T-helper 1 cell treated with Interleukin-12 subunit alpha and Interleukin-12 subunit beta and Interleukin-4 antibody, amounts not matched to agents 30 μg/mL and 1 μg/mL, for 36 hours (primary cell): ENCODE measurements around the gene SNX32.
A peak's percentile ranks its signal among the peaks of the same experiment; 100 is the strongest.
"Not testable (repeated sequence)": the region's sequence is repeated elsewhere in the genome, so short reads cannot be mapped to it uniquely, and the experiment has no call there.

ENCODE experiments used
- H3K27ac Mint-ChIP-seq: one replicate; pipeline ENCODE4 v1.8.0; 2021; ENCODE audit warnings: mild to moderate bottlenecking, mixed read lengths
- H3K27me3 Mint-ChIP-seq: one replicate; pipeline ENCODE4 v1.8.0; 2021; ENCODE audit warnings: low read depth, mixed read lengths
- H3K36me3 Mint-ChIP-seq: one replicate; pipeline ENCODE4 v1.8.0; 2021; ENCODE audit warnings: low read depth, mixed read lengths
- H3K4me1 Mint-ChIP-seq: one replicate; pipeline ENCODE4 v1.8.0; 2021; ENCODE audit warnings: low read depth, mixed read lengths
- H3K4me3 Mint-ChIP-seq: one replicate; pipeline ENCODE4 v1.8.0; 2021; ENCODE audit warnings: mild to moderate bottlenecking, moderate library complexity, mixed read lengths
- H3K9me3 Mint-ChIP-seq: one replicate; pipeline ENCODE4 v1.8.0; 2021; ENCODE audit warnings: mixed read lengths

Gene SNX32

DNA sequence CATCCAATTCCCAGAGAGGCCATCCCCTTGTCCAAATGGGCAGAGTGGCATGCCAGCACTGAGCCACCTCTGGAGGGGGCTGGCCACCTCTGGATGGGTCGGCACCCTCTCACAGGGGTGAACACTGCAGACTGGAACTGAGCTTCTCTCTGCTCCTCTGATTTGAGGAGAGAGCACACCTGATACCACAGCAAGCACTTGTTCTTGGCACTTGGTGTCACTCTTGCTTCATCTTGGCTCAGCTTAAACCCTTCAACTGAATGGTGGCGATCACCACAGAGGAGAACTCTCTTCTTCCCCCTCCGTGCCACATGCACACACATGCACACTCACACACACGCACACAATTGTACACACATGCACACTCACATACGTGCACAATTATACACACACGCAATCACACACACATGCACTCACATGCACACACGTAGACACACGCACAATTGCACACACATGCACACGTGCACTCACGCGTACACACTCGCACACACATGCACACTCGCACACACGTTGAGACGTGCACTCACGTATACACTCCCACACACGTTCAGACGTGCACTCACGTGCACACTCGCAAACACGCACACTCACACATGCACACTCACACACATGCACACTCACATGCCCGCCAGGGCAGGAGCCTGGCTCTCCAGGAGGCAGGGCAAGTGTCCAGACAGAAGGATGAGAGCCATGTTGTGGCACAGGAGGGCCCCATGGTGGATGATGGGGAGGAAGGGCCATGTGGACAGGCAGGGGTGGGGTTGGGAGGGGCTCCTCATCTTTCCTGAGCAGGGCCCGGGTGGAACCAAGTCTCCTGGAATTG, 23.5 kb upstream of the SNX32 start:
- Mint-ChIP-seq H3K27ac (no peak overlapping the region), H3K4me1 (no peaks in the 10 kb centered on the region), H3K4me3 (no peak overlapping the region), H3K9me3 (no peaks in the 10 kb centered on the region), H3K27me3 (peaks cover 22% of the 10 kb centered on the region), H3K36me3 (no peaks in the 10 kb centered on the region)

DNA sequence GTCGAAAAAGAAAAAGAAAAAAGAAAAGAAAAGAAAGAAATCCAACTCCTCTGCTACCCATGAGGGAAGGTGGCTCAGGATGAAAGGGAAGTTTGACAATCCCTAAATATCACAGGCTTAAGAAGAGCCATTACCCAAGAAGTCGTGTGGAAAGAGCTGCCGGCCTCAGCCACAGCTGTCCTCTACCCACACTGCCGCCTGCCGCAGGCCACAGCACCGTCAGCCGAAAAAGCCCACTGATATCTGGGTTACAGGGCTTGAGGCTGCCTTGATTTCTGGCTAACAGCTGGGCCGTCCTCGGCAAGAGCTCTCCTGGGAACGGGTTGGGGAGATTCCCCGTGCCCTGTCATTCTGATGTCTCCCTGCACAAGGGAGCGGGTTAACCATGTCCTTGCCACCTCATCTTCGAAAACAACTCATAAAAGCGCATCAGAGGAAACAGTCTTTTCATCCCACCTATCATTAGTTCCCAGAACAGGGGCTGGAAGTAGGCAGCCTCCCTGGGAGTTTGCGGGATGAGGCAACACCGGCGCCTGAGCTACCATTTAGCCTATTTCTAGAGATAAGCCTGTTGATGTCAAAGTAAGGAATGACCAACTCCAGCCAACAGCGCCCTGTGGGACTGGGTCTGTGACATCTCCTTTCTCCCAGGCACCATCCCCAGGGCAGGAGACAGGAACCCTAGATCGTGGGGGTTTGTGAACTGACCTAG, 21.8 kb upstream of the SNX32 start:
- no peak overlapping the region for H3K4me3 Mint-ChIP-seq
- H3K4me1 Mint-ChIP-seq = peaks cover 6% of the 10 kb centered on the region
- H3K9me3 Mint-ChIP-seq = no peaks in the 10 kb centered on the region
- no peak overlapping the region for H3K27ac Mint-ChIP-seq
- H3K36me3 Mint-ChIP-seq = no peaks in the 10 kb centered on the region
- peaks cover 25% of the 10 kb centered on the region for H3K27me3 Mint-ChIP-seq

DNA sequence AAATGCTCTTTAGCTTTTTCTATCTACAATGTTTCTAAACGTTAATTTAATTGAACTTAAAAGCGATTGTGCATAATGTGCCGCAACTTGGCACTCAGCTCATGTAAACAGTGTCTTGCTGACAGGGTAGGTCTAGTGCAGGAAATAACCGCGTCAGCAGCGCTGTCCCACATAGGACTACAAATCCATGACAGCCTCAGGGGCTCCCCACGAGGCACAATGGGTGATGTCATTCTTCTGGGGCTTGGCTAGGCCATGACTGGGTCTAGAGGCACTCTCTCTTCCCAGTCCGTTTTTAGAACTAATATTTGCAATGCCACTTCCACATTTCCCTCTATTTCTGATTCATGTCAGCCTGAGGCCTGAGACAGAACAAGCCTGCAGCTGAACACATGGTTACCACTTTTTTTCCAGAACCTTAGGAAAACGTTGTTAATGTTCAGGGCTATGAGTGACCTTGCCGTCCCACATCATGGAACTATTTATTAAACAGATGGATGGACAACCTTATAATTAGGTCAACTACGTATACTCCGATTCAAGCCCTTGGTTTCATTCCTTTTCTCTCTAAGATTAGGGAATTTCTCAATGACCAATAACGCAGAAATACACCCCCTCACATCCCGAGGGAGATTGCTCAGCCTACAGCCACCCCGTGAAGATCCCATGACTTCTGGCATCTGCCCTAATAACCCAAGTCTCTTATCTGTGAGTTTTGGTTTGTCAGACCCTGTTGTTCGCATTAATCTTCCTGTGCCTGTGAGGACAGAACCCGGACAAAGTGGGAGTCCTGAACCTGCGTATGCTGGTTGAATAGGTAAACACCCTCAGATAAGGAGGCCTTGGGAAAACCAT, 19.4 kb upstream of the SNX32 start:
- Mint-ChIP-seq H3K36me3 (no peaks in the 10 kb centered on the region), H3K4me3 (no peak overlapping the region), H3K4me1 (peaks cover 15% of the 10 kb centered on the region), H3K27me3 (peaks cover 20% of the 10 kb centered on the region), H3K27ac (no peak overlapping the region), H3K9me3 (no peaks in the 10 kb centered on the region)

- Mint-ChIP-seq H3K36me3 (no peaks in the 10 kb centered on the region), H3K9me3 (no peaks in the 10 kb centered on the region), H3K27me3 (peaks cover 17% of the 10 kb centered on the region), H3K4me1 (peaks cover 15% of the 10 kb centered on the region), H3K27ac (no peak overlapping the region), H3K4me3 (no peak overlapping the region)
Observed at GRCh38 chr11:65814986-65815565, 18.7 kb upstream of the SNX32 start.

GRCh38 chr11:65816696-65817095, 17.1 kb upstream of the SNX32 start:
- H3K27me3 Mint-ChIP-seq = peaks cover 13% of the 10 kb centered on the region
- no peaks in the 10 kb centered on the region for H3K9me3 Mint-ChIP-seq
- H3K4me1 Mint-ChIP-seq = peaks cover 15% of the 10 kb centered on the region
- no peak overlapping the region for H3K27ac Mint-ChIP-seq
- H3K36me3 Mint-ChIP-seq = no peaks in the 10 kb centered on the region
- H3K4me3 Mint-ChIP-seq = peak overlapping the region; percentile 33

DNA sequence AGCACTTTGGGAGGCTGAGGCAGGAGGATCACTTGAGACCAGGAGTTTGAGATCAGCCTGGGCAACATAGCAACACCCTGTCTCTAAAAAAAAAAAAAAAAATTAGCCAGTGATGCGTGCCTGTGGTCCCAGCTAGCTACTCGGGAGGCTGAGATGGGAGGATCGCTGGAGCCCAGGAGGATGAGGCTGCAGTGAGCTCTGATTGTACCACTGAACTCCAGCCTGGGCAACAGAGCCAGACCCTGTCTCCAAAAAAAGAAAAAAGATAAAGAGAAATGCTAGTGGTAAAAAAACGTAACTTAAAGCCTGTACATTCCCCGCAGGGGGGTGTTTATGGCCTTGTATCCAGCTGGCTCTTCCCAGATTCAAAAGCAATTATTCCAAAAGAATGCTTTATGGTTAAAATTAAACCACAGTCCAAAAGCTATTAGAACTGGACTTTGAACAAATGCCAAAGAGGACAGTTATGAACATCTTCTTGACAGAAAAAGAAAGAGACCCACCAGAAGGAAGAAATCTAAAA, 16.4 kb upstream of the SNX32 start:
- Mint-ChIP-seq H3K27me3 (peaks cover 10% of the 10 kb centered on the region), H3K27ac (peak overlapping the region; percentile 83), H3K4me1 (peaks cover 15% of the 10 kb centered on the region), H3K4me3 (peak overlapping the region; percentile 86), H3K9me3 (no peaks in the 10 kb centered on the region), H3K36me3 (no peaks in the 10 kb centered on the region)

DNA sequence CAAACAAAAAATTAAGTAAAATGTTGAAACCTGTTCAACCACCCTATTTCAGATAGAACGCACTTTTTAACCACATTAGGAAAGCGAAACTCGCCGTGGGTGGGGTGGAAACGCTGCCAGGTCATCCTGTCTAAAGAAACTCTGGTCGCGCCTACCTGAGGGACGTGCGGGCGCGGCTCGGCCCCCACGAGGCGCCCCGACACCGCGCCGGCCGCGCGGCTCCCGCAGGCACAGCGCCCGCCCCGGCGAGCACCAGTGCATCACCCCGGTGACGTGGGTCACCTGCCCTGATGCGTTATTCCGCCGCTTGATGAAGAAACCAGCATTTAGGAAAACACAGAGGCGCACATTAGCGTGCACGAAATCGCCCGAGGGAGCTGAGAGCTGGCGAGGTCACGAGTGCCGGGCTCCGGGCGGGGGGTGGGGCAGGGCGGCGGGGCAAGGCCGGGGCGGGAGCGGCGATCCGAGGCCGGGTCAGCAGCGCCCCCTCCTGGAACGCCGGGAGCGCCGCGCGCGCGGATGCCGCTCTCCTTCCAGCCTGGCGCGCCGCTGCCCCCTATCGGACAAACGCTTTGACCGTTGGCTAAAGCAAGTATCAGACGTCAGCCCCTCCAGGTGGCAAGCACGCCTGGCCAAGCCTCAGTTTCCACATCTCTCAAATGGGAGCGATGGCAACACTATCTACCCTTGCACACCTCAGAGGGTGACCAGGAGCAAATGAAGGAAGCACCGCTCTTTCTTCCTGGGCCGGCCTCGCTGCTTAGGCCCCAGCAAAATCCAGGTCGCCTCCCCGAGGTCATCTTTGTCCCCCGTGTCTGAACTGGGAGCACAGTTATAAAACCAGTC, 15.7 kb upstream of the SNX32 start:
- Mint-ChIP-seq H3K4me1 (peaks cover 15% of the 10 kb centered on the region), H3K27me3 (peaks cover 7% of the 10 kb centered on the region), H3K27ac (peak overlapping the region; percentile 83), H3K4me3 (peak overlapping the region; percentile 86), H3K36me3 (no peaks in the 10 kb centered on the region), H3K9me3 (no peaks in the 10 kb centered on the region)

- H3K36me3 Mint-ChIP-seq = no peaks in the 10 kb centered on the region
- H3K9me3 Mint-ChIP-seq = no peaks in the 10 kb centered on the region
- no peaks in the 10 kb centered on the region for H3K27me3 Mint-ChIP-seq
- H3K4me1 Mint-ChIP-seq = peaks cover 15% of the 10 kb centered on the region
- H3K4me3 Mint-ChIP-seq = no peak overlapping the region
- no peak overlapping the region for H3K27ac Mint-ChIP-seq
Observed at GRCh38 chr11:65821107-65821506, 12.7 kb upstream of the SNX32 start.

- Mint-ChIP-seq H3K4me3 (no peak overlapping the region), H3K9me3 (no peaks in the 10 kb centered on the region), H3K27ac (no peak overlapping the region), H3K4me1 (peaks cover 7% of the 10 kb centered on the region), H3K36me3 (no peaks in the 10 kb centered on the region), H3K27me3 (no peaks in the 10 kb centered on the region)
Observed at GRCh38 chr11:65822776-65823528, 10.8 kb upstream of the SNX32 start.

DNA sequence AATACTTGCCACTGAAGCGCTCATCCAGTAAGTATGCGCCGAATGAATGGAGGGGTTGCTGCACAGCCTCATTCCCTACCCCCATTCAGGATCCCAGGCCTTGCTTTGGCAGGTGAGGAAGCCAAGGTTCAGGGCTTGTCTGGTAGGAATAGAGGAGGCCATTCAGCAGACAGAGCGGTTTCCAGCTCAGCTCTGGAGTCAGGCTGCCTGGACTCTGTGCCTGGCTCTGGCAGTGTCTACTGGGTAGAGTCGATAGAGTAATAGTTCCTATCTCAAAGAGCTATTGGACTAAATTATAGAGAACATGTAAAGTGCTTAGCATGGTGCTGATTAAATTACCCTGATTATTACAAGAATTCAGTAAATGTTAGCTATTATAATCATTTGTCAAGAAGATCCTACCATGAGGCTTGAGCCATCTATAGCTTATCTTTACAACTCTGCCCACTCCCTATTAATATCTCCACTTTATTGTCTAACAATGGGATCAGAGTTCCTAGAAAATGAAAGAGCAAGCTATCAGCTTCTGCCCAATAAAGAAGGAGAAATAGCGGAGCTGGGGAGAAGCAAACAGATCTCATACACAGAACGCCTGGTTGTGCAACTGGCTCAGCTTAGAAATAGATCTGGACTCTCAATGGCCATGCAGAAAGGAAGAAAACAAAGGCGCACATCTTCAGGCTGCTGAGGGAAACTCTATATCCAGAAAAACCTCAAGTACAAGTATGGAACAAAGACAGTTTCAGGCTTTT, 6.6 kb upstream of the SNX32 start:
- Mint-ChIP-seq H3K9me3 (no peaks in the 10 kb centered on the region), H3K27ac (no peak overlapping the region), H3K27me3 (peaks cover 14% of the 10 kb centered on the region), H3K4me1 (peaks cover 10% of the 10 kb centered on the region), H3K36me3 (no peaks in the 10 kb centered on the region), H3K4me3 (no peak overlapping the region)

- H3K4me3 Mint-ChIP-seq = no peak overlapping the region
Observed at GRCh38 chr11:65829459-65829858, 4.3 kb upstream of the SNX32 start.

GRCh38 chr11:65832231-65832630, 1.5 kb upstream of the SNX32 start:
- Mint-ChIP-seq H3K4me3 (peak overlapping the region; percentile 38), H3K27ac (peak overlapping the region; percentile 4), H3K4me1 (peaks cover 16% of the 10 kb centered on the region), H3K27me3 (peaks cover 23% of the 10 kb centered on the region)
- H3K9me3 Mint-ChIP-seq, H3K36me3 Mint-ChIP-seq: not testable (repeated sequence)

More at GRCh38 chr11:65829459-65829858, 4.3 kb upstream of the SNX32 start:
- peaks cover 3% of the 10 kb centered on the region for H3K36me3 Mint-ChIP-seq
- H3K27me3 Mint-ChIP-seq = peaks cover 23% of the 10 kb centered on the region
- H3K9me3 Mint-ChIP-seq = no peaks in the 10 kb centered on the region
- peaks cover 16% of the 10 kb centered on the region for H3K4me1 Mint-ChIP-seq
- H3K27ac Mint-ChIP-seq = no peak overlapping the region
